Fibroblast of skin of right quadriceps (primary cell): ENCODE measurements around the gene SREBF2.
"Not testable (repeated sequence)": the region's sequence is repeated elsewhere in the genome, so short reads cannot be mapped to it uniquely, and the experiment has no call there.

Source experiments
- DNase-seq: peaks from one replicate; pipeline ENCODE4 v3.0.0-alpha.2; 2013

SREBF2 gene

GRCh38 chr22:41821471-41822316 lies 11.2 kb upstream of the SREBF2 start:
- no peak for DNase-seq

DNA sequence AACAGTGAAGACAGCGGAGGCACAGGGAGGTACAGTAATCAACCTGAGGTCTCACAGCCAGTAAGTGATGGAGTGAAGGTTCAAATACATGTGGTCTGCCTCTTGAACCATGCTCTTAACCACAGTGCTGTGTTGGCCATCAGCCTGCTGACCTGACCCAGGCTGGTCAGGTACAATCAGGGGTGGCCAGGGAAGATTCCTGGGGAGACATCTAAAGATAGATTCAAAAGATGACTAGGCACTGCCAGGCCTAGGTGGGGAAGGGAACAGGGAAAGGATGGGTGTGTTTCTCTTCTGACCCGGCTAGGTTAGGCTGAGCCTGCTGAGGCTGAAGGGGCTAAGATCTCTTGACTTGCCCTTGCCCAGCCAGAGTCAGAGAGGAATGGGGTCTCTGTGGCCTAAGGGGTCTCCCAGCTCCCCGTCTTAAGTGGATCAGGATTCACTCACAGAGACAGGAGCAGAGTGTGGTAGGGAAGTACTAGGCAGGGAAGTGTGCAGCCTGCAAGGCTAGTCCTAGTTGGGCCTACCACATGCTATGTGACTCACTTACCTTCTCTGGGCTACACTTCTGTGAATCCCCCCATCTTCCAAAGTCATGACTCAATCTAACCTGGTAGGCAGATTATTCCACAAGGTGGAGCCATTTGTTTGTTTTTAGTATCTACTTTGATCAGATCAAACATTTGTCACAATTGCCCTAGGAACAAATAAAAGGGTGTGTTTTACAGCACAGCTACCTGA lies 10.4 kb upstream of the SREBF2 start:
- DNase-seq: peak; percentile 78

DNA sequence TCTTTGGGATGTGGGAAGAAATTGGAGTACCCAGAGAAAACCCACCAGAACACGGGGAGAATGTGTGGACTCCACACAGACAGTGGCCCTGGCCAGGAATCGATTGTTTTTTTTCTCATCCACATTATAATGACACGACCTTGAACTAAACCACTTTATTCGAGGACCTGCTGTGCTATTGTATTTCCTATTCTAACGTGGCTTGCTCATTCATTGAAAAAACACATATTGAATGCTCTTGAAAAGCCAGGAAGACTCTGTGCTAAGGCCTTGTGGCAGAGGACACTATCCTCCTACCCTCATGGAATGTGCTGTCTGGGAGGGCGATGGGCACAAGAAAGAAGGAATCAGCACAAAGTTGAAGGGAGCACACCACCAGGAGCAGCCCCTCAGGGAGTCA lies 9.1 kb upstream of the SREBF2 start:
- DNase-seq: no peak

DNA sequence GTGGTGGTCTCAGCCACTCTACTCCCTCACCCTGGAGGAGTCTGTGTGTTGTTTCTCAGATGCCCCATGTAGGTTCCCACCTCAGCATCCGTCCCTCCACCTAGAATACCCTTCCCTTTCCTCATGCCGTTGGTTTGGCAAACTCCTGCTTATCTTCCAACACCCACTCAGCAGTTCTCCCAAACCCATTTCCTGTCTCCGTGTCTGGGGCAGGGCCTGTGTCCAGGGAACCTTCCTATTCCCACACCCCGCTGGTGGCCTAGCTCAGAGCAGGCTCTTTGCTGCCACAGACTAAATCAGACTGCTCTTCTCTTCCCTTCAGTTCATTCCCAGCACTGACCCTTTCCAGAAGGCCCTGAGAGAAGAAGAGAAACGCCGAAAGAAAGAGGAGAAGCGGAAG lies 7.5 kb upstream of the SREBF2 start:
- DNase-seq: no peak

DNA sequence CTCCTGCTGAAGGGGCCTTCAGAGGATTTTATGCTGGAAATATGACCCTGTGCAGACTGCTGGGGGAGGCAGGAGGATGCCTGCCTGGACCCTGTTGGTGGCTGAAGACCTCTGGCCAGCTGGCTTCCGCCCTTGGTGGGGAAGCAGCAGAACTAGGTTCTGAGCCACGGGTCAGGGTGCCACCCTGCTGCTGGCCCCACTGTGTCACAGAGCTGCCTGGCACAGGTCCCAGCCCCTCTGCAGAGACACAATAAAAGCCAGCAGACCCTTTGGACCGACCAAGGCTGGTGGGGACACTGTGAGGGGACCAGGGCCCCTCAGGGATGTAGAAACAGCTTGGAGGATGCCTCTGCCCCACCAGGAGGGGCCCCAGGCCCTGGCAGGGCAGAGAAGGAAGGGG lies 6.9 kb upstream of the SREBF2 start:
- no peak for DNase-seq

DNA sequence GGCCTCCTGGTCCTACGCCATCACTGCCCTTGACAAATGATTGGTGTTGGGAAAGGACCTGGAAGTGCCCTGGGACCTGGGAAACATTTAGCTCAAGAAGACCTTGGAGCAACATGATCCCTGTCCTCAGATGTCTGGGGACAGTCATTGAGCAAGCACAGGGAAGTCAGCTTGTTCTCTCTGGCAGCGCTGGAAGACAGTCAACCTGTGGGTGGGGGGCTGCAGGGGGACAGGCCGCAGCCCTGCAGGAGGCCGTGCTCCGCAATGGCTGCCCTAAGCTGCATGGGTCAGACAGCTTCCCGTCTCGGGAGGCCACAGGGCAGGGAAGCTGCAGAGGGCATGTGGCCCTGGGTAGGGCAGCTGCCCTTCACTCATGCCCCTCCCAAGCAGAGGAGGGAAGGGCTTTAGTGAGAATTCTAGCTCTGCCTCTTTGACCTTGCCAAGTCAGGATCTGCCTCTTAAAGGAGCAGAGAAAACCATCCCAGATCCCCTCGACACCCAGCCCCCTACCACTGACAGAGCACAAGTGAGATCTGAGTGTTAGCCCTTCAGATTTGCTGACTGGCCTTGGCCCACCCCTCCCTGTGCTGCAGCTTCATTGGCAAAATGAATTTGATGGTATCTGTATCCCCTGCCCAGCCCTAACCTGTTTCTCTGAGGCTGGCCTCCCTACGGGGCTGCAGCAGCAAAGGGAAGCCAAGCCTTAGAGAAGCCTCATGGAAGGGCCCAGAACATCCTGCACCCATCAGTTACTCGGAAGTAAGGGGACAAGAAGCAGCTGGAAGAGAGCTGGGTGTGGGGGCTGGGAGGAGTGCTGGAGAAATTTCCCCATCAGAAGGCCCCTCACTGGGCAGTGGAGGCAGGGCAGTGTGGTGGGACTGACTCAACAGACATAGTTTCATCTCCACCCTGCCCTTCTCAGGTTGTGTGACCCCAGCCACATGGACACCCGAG lies 6.2 kb upstream of the SREBF2 start:
- DNase-seq: no peak

DNA sequence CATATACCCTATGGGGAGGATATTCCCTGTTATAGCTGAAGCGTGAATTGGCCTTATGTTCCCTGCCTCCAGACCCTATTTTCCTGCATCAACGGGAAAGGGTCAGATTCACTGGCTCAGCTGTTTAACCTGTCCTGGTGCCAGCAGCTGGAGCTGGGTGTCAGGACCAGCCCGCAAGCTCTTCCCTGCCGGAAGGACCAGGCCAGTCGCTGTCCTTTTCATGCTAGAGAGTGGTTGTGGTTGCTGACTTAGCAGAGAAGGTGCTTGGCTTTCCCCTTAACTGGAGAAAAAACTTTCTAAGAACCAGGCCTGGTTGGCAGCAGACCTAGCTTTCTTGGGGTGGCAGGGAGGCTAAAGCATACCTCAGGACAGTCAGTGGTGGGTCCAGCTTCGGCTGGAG lies 5.2 kb upstream of the SREBF2 start:
- DNase-seq: no peak

DNA sequence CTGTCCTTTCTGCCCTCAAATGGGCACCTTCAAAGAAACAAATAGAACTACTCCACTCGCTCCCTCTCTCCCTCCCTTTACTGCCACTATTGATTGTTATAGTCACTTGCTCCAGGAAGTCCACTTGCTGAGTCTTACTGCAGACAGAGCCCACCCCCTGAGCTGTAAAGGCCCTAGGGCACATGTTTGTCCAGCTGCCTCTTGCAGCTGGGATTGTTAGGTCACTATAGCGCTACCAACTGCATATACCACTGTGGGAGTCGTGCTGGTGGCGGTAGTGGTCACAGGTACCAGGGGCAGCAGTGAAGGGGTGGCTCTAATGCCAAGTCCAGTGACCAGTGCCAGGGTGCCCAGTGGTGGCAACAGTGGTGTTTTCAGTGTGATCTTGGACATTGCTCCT lies 4.4 kb upstream of the SREBF2 start:
- no peak for DNase-seq

DNA sequence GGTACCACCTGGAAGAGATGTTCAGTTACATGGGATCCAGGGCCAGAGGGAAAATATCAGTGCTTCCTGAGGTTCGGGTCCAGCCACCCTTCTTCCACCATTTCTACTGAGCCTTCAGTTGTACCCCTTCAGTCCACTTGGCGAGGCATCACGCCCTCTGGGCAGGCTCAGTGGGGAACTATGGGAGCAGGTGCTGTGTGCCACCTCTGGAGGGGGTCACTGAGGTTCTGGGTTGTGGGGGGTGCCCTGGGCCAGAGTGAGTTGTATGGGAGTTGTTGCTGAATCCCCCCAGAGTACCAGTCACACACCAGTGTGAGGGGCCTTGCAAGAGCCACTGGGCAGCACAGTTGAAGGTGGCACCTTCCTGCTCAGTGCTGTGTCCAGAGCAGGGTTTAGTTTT lies 2.7 kb upstream of the SREBF2 start:
- DNase-seq: no peak

DNA sequence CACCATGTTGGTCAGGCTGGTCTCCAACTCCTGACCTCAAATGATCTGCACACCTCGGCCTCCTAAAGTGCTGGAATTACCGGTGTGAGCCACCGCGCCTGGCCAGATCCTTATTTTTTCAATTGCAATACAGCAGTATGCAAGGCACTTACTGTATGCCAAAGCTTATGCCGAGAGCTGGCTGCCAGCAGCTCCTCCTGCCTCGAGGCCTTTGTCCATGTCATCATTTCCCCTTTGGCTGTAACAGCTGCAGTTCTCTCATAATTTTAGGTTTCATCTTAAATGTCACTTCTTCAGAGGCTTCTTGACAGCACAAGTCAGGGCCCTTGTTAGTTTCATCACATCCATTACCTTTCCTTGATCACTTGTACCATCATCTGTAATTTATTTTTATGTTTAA lies 1.5 kb upstream of the SREBF2 start:
- DNase-seq: no peak

DNA sequence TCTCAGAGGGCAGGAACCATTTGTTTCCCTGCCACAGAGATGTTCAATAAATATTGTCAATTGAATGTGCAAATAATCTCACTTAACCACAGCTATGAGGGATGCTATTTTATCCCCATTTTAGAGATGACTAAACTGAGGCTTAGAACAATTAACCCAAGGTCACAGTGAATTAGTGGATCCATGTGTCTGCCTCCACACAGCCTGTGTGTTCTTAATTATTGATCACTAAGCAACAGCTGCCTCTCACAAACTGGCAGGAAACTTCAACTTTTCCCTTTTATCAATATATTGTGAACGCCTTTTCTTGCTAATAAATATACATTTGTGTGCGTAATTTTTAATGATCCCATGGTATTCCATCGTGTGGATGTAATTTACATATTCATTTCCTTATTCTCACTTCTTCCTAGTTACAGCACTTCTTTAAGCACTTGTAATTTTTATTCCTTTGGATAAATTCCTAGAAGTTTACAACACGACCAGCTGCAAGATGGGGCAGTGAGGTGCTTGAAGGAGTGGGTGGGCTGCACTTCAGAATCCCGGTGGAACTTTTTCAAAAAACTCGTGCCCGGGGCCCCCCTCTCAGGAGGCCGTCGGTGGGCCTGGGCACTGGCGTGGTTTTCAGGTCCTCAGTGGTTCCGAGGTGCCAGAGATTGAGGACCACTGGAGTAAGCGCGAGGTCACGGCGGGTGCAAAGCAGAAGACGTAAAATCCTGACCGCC lies 915 bp upstream of the SREBF2 start:
- peak; percentile 37 for DNase-seq

DNA sequence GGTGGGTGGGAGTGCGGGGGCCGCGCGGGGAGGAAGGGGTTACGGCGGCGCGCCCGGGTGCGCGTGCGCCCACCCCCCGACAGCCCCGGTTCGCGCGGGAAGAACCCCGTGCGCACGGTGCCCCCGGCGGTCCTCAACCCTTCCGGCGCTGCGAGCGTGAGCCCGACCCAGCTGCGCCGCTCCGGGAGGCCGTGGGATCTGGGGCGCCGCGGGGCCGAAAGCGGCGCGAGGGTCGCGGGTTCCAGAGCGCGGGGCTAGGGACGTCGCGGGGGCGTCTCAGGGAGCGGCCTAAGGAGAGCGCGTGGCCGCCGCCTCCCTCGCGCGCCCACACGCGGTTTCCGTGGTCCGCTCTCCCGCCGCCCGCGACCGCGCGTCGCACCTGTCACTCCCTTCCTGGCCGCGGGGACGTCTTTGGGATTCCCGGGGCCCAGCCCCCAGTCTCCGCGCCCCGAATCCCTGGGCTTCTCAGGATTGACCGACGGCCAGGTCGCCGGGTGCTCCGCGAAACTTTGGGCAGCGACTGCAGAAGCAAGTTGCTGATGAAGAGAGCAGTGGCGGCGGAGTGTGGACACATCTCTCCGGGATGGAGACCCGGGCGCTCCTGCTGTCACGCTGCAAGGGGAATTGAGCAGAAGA lies 582 bp downstream of the SREBF2 start:
- no peak for DNase-seq

DNA sequence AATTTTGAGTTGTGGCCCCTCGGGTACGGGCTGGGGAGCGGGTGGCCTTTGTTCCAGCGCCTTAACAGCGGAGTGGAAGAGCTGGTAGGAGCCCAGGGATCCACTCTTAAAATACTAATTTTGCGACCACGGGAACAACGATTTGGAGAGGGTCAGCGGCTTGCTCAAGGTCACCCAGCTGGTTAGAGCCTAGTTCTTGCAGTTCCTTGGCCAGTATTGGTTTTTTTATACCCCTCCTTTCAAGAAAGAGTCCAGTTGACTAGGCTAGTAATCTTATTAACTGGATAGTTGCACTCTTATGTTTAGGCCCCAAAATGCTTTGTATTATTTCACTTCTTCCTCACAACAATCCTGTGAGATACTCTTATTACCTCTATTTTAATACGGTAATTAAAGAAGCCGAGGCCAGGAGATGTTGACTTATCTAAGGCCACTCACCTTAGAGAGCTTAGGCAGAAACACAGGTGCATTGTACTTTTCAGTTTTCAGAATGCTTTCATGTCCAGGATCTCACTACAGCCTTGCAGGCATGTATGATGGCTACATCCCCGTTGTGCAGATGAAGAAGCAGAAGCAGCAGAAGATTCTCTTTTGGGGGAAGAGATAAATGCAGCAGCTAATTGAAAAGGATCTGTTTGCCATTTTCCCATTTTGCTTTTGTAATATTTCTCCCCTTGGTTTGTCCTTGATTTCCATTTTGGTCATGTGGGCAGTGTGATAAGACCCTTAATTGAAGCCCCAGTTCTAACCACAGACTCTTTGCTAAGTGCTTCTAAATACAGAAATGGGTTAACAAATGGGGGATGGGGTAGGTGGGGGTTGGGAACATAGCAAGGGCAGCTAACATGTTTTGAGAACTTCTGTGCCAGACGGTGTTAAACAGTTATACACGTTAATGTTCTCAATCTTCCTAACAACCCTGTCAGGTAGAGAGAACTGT lies 1.4 kb downstream of the SREBF2 start:
- no peak for DNase-seq

- DNase-seq: not testable (repeated sequence)
Measured at GRCh38 chr22:41835462-41835861, 2.6 kb downstream of the SREBF2 start.

GRCh38 chr22:41836551-41836950 lies 3.6 kb downstream of the SREBF2 start:
- no peak for DNase-seq

- no peak for DNase-seq
Measured at GRCh38 chr22:41838842-41839618, 6.1 kb downstream of the SREBF2 start.

- DNase-seq: no peak
Measured at GRCh38 chr22:41840216-41840615, 7.3 kb downstream of the SREBF2 start.

GRCh38 chr22:41841085-41841712 lies 8.3 kb downstream of the SREBF2 start:
- no peak for DNase-seq
